Mammary epithelial cell (primary cell): Measurements from ENCODE around the gene APIP.

Source experiments
- EZH2 ChIP-seq: IDR thresholded peaks from 2 replicates; pipeline ENCODE4 v1.6.1; 2012; ENCODE audit warnings: low read length, inconsistent platforms, borderline replicate concordance
- TF ChIP-seq, protein P1 (sequence below), 2 donors: IDR thresholded peaks in 1 of 2; conservative IDR thresholded peaks in 1 of 2; 2 replicates each; pipeline ENCODE4 v1.5.1; 2011 to 2012; ENCODE audit warnings: inconsistent platforms in 2 of 2, low read length in 2 of 2, mild to moderate bottlenecking in 2 of 2, control low read depth in 1 of 2, low read depth in 1 of 2; ENCODE audit not compliant: insufficient read depth in 1 of 2; ENCODE audit errors: extremely low read depth in 1 of 2

GRCh38 chr11:34916843-34917770 lies 928 bp upstream of the APIP start:
- TF ChIP-seq, protein P1, sequence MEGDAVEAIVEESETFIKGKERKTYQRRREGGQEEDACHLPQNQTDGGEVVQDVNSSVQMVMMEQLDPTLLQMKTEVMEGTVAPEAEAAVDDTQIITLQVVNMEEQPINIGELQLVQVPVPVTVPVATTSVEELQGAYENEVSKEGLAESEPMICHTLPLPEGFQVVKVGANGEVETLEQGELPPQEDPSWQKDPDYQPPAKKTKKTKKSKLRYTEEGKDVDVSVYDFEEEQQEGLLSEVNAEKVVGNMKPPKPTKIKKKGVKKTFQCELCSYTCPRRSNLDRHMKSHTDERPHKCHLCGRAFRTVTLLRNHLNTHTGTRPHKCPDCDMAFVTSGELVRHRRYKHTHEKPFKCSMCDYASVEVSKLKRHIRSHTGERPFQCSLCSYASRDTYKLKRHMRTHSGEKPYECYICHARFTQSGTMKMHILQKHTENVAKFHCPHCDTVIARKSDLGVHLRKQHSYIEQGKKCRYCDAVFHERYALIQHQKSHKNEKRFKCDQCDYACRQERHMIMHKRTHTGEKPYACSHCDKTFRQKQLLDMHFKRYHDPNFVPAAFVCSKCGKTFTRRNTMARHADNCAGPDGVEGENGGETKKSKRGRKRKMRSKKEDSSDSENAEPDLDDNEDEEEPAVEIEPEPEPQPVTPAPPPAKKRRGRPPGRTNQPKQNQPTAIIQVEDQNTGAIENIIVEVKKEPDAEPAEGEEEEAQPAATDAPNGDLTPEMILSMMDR (conservative IDR thresholded peaks at IDR 0.05 in 1 of 2, IDR thresholded peaks at IDR 0.05 in 1 of 2; ENCODE audit: extremely low read depth in 1 of 2, insufficient read depth in 1 of 2, low read depth in 1 of 2, low read length in 2 of 2), result no peak
- no peak for TF ChIP-seq EZH2
